C4-2B (cell line): ENCODE data around the gene DZIP1L.

Experiments used
- H3K27ac ChIP-seq: fragments of 450-650 bp; 2 replicates; pipeline ENCODE4 v1.5.1; 2017
- ZFX ChIP-seq: fragments of 450-650 bp; IDR thresholded peaks from 2 replicates; pipeline ENCODE4 v1.6.1; 2017
- TF ChIP-seq, protein P1 (sequence below): fragments of 450-650 bp; conservative IDR thresholded peaks from 2 replicates; pipeline ENCODE4 v1.5.1; 2017; ENCODE audit warnings: mild to moderate bottlenecking

Gene DZIP1L

GRCh38 chr3:138016065-138016464 lies 99.3 kb downstream of the DZIP1L start:
- no peak for TF ChIP-seq ZFX
- TF ChIP-seq, protein P1, sequence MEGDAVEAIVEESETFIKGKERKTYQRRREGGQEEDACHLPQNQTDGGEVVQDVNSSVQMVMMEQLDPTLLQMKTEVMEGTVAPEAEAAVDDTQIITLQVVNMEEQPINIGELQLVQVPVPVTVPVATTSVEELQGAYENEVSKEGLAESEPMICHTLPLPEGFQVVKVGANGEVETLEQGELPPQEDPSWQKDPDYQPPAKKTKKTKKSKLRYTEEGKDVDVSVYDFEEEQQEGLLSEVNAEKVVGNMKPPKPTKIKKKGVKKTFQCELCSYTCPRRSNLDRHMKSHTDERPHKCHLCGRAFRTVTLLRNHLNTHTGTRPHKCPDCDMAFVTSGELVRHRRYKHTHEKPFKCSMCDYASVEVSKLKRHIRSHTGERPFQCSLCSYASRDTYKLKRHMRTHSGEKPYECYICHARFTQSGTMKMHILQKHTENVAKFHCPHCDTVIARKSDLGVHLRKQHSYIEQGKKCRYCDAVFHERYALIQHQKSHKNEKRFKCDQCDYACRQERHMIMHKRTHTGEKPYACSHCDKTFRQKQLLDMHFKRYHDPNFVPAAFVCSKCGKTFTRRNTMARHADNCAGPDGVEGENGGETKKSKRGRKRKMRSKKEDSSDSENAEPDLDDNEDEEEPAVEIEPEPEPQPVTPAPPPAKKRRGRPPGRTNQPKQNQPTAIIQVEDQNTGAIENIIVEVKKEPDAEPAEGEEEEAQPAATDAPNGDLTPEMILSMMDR: no peak
- no peak overlapping the region for H3K27ac ChIP-seq

DNA sequence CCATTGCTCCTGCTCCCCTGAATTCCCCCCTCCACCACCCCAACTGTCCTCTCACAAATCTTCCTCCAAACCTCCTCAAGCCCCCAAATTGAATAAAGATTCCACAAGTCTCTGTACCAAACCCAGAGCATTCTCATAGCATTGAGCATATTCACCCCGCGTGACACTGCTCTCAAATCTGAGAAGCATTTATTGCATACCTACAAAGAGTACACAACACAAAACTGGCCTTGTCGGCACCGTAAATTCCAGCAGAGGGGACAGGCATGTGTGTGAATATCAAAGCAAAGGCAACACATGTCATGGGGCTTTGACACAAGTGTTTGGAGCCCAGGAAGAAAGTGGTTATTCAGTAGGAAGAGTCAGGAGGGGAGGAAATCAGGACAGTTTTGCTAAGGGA lies 102.9 kb downstream of the DZIP1L start:
- TF ChIP-seq ZFX: no peak
- TF ChIP-seq, protein P1: no peak
- H3K27ac ChIP-seq: no peak overlapping the region
